Transverse colon (tissue), 4 donors: ENCODE results near the gene MTG2. TPM values are rescaled to one million over a fixed set of nuclear protein-coding genes. Genes with fewer than 3 reads are reported as not detected.

ENCODE experiments used
- DNase-seq: peaks from one replicate; pipeline ENCODE4 v3.0.0-alpha.2; 2019
- H3K27ac ChIP-seq, 4 donors: fragments of 200-600 bp; sonication (generic); 2 replicates each; pipeline ENCODE4 v1.5.1; 2016 to 2018; ENCODE audit warnings: inconsistent platforms in 4 of 4
- H3K27me3 ChIP-seq: fragments of 200-600 bp; sonication (generic); 2 replicates; pipeline ENCODE4 v1.5.1; 2017; ENCODE audit warnings: inconsistent platforms
- H3K36me3 ChIP-seq, 4 donors: fragments of 200-600 bp; sonication (generic); 2 replicates each; pipeline ENCODE4 v1.5.1; 2017 to 2019; ENCODE audit warnings: inconsistent platforms in 4 of 4
- H3K4me1 ChIP-seq, 4 donors: fragments of 200-600 bp; sonication (generic); 2 replicates each; pipeline ENCODE4 v1.5.1; 2017 to 2020; ENCODE audit warnings: inconsistent platforms in 4 of 4
- H3K4me3 ChIP-seq, 4 donors: fragments of 200-600 bp; sonication (generic); 1 replicate in 1 of 4; 2 replicates in 3 of 4; pipeline versions ENCODE4 v1.5.1 to v1.6.1; 2017 to 2019; ENCODE audit warnings: inconsistent platforms in 4 of 4
- H3K9me3 ChIP-seq, 2 donors: fragments of 200-600 bp; sonication (generic); 2 replicates each; pipeline ENCODE4 v1.5.1; 2017 to 2019; ENCODE audit warnings: inconsistent platforms in 2 of 2
- CTCF ChIP-seq, 5 experiments: fragments of 200-600 bp in 3 of 5; fragments of 450-650 bp in 2 of 5; sonication (generic) in 3 of 5; IDR thresholded peaks; 1 replicate in 2 of 5; 2 replicates in 3 of 5; pipeline ENCODE4 v1.5.1; 2016 to 2017; ENCODE audit warnings: antibody characterized with exemption in 5 of 5, inconsistent platforms in 3 of 5, mild to moderate bottlenecking in 2 of 5, moderate library complexity in 1 of 5
- EP300 ChIP-seq: sonication (generic); formaldehyde crosslinking; IDR thresholded peaks from one replicate; pipeline ENCODE4 v1.6.1; 2017; ENCODE audit warnings: antibody characterized with exemption, low read depth
- POLR2A ChIP-seq: fragments of 450-650 bp; IDR thresholded peaks from one replicate; pipeline ENCODE4 v1.6.1; 2016; ENCODE audit warnings: antibody characterized with exemption, mild to moderate bottlenecking, moderate library complexity
- POLR2AphosphoS5 ChIP-seq, 3 donors: sonication (generic); formaldehyde crosslinking; IDR thresholded peaks; one replicate each; pipeline ENCODE4 v1.6.1; 2016; ENCODE audit warnings: antibody characterized with exemption in 3 of 3
- WGBS, 2 donors: methylation state at CpG; one replicate each; pipeline ENCODE4 v1.1.5; 2018; ENCODE audit warnings: low coverage in 1 of 2; 5-methylcytosine and 5-hydroxymethylcytosine counted together
- in situ Hi-C, 4 donors: fragments of 200-750 bp; cut with MboI; loops; one replicate each; pipeline versions ENCODE4 v1.15.0 to v1.15.1; 2017; ENCODE audit warnings: low sequenced_read_pairs in 3 of 4, low pct_ligation_motif_present in 1 of 4, low pct_unique_long_range_greater_than_20kb in 1 of 4
- intact Hi-C: fragments of 100-400 bp; cut with DNase I; formaldehyde crosslinking; loops from one replicate; pipeline ENCODE4 v1.15.1; 2023; ENCODE audit warnings: low total_unique reads
- total RNA-seq, 4 donors: library from RNA; depleted of rRNA; stranded (reverse); fragments of >200 nt; gene quantifications; one replicate each; pipeline ENCODE4 v1.1.0, GENCODE V29; 2016

Gene MTG2
- total RNA-seq, 4 donors from 2014 or later, result 9.8 to 58.0 (median 23.1) TPM

GRCh38 chr20:62143081-62143956 lies 39.5 kb upstream of the MTG2 start, which contains the start of the genes PSMA7 and SS18L1:
Gene PSMA7, minus strand, starts transcription at chr20:62143394. Its CDS starts 91 bp downstream, at chr20:62143303.
Gene SS18L1, plus strand, starts transcription at chr20:62143769. Its CDS starts 52 bp downstream, at chr20:62143821.
- 1% methylated on average over 30 of the region's 148 CpGs; no CpG with 5 or more reads in 1 of the 2 donors for WGBS, 2 donors
- intact Hi-C loops, result no loop called here
- in situ Hi-C loops, result loop anchor here in 2 of 4 donors (10.0 kb wide), 2 partner anchors 119 to 129 kb away; no protein-coding TSS in a partner anchor

GRCh38 chr20:62143957-62144825 lies 38.6 kb upstream of the MTG2 start:
- intact Hi-C loops (no loop called here), in situ Hi-C loops (loop anchor here in 2 of 4 donors (10.0 kb wide), 2 partner anchors 119 to 129 kb away; no protein-coding TSS in a partner anchor)
- H3K4me3 ChIP-seq, result peak overlapping the region; percentile 25 to 98 (median 92)
- H3K9me3 ChIP-seq, result no peaks in the 10 kb centered on the region
- TF ChIP-seq POLR2A, result no peak
- peak; percentile 23 to 55 (median 34) for TF ChIP-seq POLR2AphosphoS5 (IDR thresholded peaks at IDR 0.05)
- peak overlapping the region; percentile 93 to 97 (median 95) for H3K27ac ChIP-seq
- WGBS, 2 donors, result 1 to 8% methylated on average over 4 to 59 of the region's 104 CpGs
- DNase-seq, result peak; percentile 62
- H3K27me3 ChIP-seq, result no peaks in the 10 kb centered on the region
- H3K4me1 ChIP-seq, result peaks cover 22 to 33% (median 27%) of the 10 kb centered on the region in 4 donors
- peaks cover 0 to 13% (median 5%) of the 10 kb centered on the region in 4 donors for H3K36me3 ChIP-seq

More at GRCh38 chr20:62143081-62143956, 39.5 kb upstream of the MTG2 start, which contains the start of the genes PSMA7 and SS18L1:
- Histone ChIP-seq H3K4me3 (peak within 1 kb of the TSS; percentile 89 to 98 (median 94)), H3K27ac (peak within 1 kb of the TSS; percentile 93 to 97 (median 95)), H3K27me3 (no peaks in the 10 kb centered on the region), H3K36me3 (peaks cover 0 to 21% (median 10%) of the 10 kb centered on the region in 4 donors), H3K4me1 (peaks cover 22 to 33% (median 27%) of the 10 kb centered on the region in 4 donors), H3K9me3 (no peaks in the 10 kb centered on the region)
- peak; percentile 89 for DNase-seq
- TF ChIP-seq EP300 (no peak), POLR2A (peak; percentile 81), POLR2AphosphoS5 (IDR thresholded peaks at IDR 0.05) (peak; percentile 91 to 95 (median 94))

GRCh38 chr20:62145688-62146018 lies 37.2 kb upstream of the MTG2 start:
- in situ Hi-C loops, result loop anchor here in 2 of 4 donors (10.0 kb wide), 2 partner anchors 121 to 131 kb away; no protein-coding TSS in a partner anchor
- no peaks in the 10 kb centered on the region for H3K27me3 ChIP-seq
- H3K27ac ChIP-seq, result no peak overlapping the region
- no peaks in the 10 kb centered on the region for H3K9me3 ChIP-seq
- peaks cover 21 to 32% (median 27%) of the 10 kb centered on the region in 4 donors for H3K4me1 ChIP-seq
- WGBS, 2 donors, result 94% methylated on average over 7 of the region's 7 CpGs; no CpG with 5 or more reads in 1 of the 2 donors
- no peaks in the 10 kb centered on the region for H3K36me3 ChIP-seq
- DNase-seq, result no peak
- intact Hi-C loops, result no loop called here
- no peak overlapping the region for H3K4me3 ChIP-seq
- TF ChIP-seq POLR2A (no peak), EP300 (no peak), CTCF (IDR thresholded peaks at IDR 0.05) (no peak), POLR2AphosphoS5 (IDR thresholded peaks at IDR 0.05) (no peak)

- no peaks in the 10 kb centered on the region for H3K9me3 ChIP-seq
- no peak for DNase-seq
- intact Hi-C loops (no loop called here), in situ Hi-C loops (loop anchor here in 2 of 4 donors (10.0 kb wide), 2 partner anchors 121 to 131 kb away; no protein-coding TSS in a partner anchor)
- peaks cover 16 to 26% (median 23%) of the 10 kb centered on the region in 4 donors for H3K4me1 ChIP-seq
- H3K36me3 ChIP-seq, result no peaks in the 10 kb centered on the region
- TF ChIP-seq CTCF (IDR thresholded peaks at IDR 0.05), result no peak
- TF ChIP-seq POLR2AphosphoS5 (IDR thresholded peaks at IDR 0.05), result no peak
- TF ChIP-seq POLR2A, result no peak
- TF ChIP-seq EP300, result no peak
- no peak overlapping the region for H3K27ac ChIP-seq
- H3K27me3 ChIP-seq, result no peaks in the 10 kb centered on the region
- 96 to 97% methylated on average over 6 to 22 of the region's 22 CpGs for WGBS, 2 donors
- H3K4me3 ChIP-seq, result no peak overlapping the region
These were observed 36.6 kb upstream of the MTG2 start for GRCh38 chr20:62146019-62146755.
